HG02870 (cell line): ENCODE results near the gene SHISA6.

Experiments
- ATAC-seq: cut with Tn5 transposase; IDR thresholded peaks from one replicate; pipeline ENCODE4 v1.9.1; 2021; ENCODE audit warnings: mild to moderate bottlenecking, moderate library complexity; ENCODE audit not compliant: unreplicated experiment

Gene SHISA6

DNA sequence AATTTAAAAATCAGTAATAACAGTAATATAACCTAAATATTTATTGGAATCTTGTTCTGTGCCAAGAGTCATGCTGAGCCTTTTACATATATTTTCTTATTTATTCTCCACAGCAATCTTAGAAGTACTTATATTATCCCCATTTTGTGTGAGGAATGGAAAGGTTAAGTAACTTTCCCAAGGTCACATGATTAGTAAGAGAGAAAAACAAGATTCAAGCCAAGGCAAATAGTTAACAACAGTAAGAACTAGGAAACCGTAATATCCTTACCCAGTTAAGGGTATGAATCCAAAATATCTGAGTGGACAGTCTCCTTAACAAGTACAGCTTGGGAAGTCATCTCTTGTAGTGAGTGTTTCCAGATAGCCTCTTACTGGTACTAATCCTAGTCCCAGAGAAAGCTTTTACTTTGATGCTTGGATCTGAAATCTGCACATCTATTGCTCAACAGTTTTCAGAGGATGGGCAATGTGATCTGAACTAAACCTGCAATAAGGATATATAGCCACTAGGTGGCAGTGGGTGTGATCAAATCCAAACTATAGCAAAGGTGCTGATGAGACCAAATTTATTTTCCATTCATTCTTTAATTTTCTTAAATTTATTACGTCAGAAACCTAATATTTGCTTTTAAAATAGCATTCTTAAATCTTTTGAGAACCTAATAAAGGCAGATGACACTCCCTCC, 23.3 kb downstream of the SHISA6 start:
- no peak for ATAC-seq

DNA sequence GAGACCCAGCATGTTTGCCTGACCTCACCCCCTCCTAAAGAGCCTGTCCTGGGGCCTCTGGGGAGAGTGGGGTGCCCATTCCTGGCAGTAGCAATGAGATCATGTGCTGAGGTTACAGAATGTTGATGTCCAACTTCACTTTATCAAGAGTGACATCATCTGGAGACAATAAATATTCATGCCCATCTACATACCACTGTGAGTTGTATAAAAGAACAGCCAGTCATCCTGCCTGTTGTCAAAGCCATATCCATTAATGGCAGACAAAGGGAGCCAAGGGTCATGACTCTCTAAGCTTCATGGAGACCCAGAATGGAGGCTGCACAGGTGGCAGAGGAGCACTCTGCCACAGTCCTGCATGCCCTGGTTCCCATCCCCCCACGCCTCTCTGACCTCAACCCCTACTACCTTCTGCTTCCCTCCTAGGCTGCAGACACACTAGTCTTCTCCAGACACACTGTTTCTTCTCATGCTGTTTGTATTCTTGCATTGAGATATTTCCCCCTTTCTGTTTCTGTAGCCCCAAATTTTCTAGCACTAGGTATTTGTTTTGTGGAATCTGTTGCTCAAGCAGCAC, 27.1 kb downstream of the SHISA6 start:
- ATAC-seq = no peak

DNA sequence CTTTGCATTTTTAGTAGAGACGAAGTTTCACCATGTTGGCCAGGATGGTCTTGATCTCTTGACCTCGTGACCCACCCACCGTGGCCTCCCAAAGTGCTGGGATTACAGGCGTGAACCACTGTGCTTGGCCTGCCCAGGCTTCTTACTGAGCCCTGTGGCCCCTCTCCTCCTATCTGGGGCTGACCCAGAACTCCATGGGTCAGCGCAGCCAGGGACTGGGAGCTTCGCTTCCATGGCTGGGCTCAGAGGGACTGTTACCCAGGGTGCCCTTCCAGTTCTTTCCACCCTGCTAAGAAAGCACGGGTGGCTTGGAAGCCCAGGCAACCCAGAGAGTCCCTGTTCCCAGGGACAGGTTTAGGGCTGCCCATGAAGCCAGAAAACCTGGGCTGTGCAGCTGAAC, 28.2 kb downstream of the SHISA6 start:
- ATAC-seq = no peak

DNA sequence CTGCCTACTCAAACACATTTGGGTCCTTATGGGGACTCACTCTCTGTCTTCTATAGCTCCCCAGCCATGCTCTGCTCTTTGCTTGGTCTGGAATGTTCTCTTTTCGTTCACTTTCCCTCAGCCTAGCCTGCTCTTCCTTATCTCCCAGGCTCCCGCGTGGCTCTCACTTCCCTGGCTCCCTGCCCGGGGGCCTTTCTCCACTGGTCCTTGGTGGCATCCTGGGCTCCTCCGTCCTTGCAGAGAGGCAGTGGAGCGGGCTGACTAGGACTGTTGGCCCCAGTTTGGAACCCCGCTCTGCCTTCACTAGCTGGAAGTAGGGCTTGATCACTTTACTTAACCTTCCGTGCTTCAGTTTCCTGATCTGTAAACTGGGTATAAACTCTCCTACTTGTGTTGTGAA, 31.2 kb downstream of the SHISA6 start:
- ATAC-seq = no peak

DNA sequence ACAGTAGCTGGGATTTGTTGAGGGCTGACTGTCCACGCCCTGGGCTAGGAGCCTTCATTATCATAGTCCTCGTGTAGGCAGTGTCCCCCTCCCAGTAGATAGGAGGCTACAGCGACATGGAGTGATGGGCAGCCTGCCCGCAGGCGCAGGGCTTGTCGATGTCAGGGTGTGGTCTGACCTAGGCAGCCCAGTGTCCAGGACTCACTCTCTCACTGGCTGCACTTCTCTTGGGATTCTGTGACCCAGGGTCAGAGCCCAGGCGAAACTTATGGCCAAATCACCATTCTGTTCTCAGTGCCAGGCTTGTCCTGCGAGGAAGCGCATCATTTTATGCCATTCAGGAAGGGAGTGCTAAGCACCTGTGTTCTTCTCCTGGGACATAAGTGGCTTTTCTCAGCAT, 32.6 kb downstream of the SHISA6 start:
- ATAC-seq = no peak

DNA sequence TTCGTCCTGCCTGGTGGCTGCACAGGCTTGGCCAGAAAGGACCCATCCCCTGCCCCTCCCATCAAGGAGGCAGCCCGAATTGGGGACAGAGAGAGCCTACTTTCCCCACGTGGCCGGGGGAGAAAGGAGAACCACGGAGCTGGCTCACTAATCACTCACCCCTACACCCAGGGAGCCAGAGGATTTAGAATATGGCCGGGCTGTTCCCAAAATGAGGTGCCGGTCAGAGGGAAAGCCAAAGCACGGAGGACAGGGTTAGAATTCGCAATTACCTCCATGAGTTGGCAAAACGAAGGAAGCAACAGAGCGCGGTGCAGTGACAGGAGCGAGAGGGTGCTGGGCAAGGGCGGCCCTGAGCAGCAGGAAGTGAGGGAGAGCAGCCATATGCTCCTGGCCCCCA, 33.1 kb downstream of the SHISA6 start:
- no peak for ATAC-seq

DNA sequence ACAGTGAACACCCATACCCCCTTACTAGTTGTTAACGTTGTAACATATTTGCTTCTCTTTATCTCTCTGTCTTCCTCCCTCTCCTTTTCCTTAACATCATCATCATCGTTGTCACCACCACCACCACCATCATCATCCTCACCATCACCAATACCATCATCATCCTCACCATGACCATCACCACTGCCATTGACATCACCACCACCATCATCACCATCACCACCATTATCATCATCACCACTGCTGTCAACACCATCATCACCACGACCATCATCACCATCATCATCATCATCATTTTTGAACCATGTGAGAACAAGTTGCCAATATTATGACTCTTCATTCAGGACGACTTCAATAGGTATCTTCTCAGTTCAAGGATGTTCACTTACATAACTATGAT, 35.5 kb downstream of the SHISA6 start:
- ATAC-seq = no peak

DNA sequence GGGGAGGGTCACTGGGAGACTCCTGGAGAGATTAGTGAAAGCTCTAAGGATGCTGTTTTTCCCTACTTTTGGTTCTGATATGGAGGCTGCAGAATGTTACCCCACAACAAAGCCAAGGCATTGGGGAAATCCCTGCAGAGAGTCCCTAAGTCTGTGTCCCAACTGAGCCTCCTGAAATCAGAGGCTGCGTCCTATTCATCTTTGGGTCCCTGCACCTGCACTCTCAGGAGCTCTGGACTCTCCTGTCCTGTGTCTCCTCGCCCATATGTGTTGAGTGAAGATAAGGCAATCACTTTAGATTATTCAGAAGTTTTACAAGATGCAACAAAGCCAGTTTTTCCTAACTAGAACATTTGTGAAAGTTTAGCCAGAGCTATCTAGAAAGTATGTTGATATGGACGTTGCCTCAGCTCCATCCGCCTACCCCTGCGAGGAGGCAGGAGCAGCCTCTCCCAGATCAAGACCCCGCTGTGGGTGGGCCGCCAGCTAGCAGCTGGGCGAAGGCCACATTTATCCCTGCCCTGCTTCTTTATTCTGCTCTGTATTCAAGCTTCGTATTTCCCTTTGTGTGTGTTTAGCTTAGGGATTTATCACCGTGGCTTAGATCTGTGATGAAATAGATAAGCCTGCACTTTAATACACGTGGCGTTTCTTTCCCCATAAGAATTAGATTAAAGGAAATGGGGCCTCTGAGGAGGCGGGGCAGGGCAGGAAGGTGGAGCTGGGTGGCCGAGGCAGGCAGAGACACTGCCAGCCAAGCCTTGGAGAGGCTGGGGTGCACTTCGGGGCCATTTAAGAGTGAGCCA, 37.4 kb downstream of the SHISA6 start:
- no peak for ATAC-seq

DNA sequence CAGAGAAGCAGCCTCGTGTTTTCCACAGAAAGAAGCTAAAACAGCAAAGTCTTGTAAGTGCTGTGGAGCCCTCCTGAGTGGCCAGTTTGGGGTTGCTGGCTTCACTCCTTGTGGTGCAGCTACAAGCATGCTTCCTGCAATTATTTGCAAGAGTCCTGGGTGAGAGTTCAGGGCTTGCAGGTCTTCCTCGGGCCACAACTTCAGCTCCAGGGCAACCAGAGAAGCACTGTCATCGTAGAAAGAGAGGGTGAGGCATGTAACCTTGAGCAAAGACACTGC, 37.9 kb downstream of the SHISA6 start:
- no peak for ATAC-seq

DNA sequence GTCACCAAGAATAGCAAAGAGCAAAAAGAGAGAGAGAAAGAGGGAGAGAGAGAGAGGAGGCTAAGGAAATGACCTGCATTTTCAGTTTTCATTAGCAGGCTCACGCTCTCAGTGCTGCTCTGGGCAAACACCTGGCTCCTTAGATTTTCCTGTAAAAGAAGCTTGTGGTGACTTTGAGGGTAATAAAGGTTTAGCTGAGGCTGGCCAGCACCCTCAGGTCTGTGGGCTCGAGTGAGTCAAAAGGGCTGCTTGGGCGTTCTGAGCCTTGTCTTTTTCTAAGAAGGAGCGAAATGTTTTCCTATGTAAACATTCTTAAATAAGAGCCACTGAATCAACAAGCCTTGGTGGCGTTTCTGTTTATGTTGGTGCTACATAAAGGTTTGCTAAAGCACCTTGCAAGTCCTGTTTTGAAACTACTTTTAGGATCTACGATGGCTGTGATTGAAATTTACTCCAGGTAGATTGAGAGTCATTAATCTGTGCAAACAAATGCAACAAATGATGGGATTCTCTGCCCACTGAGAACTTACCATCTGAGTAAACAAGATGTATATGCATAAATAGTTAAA, 38.8 kb downstream of the SHISA6 start:
- ATAC-seq = no peak

DNA sequence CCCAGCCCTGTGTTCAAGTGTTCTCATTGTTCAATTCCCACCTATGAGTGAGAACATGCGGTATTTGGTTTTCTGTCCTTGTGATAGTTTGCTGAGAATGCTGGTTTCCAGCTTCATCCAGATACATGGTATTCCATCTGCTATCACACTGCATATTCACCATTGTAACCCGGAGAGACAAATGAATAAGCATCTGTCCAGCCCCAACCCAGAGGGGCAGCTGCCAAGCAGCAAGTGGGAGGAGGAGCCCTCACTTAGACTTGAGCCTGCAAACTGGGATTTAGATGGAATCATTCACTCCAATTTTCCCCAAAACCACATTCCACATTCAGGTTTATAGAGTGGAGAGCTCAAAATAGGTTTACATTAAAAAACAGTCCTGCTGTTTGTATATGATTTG, 41.6 kb downstream of the SHISA6 start:
- no peak for ATAC-seq

DNA sequence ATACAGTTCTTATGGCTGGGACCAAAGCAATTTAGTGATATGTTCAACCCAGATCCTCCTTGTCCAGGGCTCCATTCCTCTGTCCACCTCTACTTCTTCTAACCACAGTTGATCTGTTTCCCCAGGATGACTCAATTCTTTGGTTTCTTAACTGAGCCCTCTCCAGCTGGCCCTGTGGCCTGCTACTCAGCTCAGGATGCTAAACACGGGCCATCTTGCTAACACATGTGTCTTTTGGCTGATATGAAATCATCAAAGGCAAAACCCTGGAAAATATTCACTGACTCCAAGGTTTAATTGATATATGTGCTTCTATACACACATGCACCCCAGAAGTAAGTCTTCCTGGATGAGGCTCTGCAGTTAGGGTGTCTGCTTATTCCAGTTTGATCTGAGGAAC, 43.8 kb downstream of the SHISA6 start:
- no peak for ATAC-seq

DNA sequence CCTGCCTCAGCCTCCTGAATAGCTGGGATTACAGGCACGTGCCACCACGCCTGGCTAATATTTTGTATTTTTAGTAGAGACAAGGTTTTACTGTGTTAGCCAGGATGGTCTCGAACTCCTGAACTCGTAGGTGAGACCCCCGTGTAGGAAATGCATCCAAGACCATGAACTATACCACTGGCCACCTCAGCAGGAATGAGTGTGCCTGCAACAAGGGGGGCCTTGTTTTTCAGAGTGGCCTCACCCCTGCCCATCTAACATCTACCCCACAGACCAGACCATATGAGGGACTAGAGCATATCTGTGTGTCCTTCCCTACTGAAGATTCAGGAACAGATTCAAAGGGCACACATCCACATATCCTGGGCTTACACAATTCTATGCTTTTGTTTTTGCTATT, 44.9 kb downstream of the SHISA6 start:
- ATAC-seq = no peak

DNA sequence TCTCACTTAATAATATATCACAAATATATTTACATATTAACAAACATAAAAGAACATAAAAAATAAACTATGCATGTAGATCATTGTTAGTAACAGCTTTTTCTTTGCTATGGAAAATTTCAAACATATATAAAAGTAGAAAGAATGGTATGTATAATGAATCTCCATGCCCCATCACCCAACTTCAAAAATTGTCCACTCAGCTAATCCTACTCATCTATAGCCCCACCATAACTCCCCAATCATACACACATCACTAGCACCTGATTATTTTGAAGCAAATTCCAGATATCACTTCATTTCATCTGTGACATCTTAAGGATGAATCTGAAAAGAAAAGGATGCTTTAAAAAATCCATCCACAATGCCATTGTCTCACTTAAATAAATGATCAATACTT, 46.8 kb downstream of the SHISA6 start:
- ATAC-seq = no peak

DNA sequence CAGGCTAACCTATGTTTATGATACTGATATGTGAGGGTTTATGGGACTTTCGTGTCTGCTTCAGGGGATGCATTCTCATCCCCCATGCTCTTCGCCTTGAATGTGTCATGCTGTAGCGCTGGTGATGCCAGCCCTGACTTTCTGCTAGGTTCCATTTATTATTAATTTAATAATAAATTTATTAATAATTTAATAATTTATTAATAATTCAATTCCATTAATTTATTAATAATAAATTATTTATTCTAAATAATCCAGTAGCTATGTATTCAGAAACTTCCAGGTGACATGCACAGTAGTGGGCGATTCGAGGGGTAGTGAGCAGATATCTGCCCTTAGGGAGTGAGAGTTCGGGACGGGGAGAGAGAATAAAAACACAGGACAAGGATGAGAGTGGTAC, 49.8 kb downstream of the SHISA6 start:
- ATAC-seq = no peak

DNA sequence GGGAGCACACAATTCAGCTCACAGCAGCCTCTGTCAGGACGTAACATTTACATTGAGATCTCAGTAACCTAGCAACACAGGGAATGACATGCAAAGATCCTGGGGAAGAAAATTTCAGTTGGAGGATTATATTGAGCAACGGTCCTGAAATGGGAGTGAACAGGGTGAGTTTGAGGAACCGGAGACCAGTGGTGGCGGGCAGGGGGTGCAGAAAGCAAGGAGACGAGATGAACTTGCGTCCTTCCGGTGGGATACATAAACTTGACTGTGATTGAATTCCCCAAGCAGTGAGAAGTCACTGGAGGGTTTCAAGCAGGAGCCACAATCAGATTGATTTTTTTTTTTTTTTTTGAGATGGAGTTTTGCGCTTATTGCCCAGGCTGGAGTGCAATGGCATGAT, 51.5 kb downstream of the SHISA6 start:
- no peak for ATAC-seq

DNA sequence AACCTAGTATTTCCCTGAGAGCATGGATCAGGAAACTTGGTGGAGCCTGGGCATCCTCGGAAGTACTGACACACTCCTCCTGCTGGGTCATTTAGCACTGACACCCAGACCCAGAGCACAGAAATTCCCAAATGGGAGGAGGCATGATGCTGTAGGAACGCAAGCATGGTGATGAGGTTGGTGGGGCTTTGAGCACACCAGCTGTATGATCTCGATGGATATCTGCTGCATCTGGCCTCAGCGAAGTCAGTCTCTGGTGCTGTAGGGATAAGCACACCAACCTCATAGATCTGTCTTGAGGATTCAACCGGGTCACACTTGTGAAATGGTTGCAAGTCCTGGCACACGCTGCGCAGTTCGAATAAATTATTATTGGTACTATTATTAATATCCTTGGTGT, 52.5 kb downstream of the SHISA6 start:
- no peak for ATAC-seq

DNA sequence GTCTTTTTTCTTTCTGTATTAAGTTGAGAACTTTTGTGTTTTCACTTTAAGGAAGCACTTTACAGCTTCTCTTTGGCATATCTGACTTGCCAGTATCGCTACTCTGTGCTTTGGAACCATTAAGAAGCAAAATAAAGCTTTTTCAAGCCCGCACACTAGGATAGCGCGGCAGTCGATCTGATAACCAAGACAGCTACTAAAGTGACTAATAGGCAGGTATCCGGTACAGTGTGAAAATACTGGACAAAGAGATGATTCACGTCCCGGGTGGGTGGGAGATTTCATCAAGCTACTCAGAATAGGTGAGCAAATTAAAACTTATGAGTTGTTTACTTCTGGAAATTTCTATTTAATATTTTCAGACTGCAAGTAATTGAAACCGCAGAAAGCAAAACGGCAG, 53.8 kb downstream of the SHISA6 start:
- no peak for ATAC-seq

DNA sequence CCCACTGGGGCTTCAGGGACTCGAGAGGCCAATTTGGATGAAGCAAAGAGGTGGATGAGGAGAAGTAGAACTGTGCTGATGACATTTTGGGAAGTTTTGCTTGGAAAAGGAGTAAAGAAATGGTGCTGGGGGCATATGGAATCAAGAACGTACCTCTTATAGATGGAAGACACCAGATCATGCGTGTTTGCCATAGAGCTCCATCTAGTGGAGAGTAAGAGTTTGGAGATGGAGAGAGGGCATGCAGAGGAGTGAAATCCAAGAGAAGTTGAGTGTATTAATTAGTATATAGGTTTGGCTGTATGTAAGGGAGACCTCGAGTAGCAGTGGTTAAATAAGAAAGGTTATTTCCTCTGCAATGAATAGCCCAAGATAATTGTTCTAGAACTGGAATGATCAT, 56.0 kb downstream of the SHISA6 start:
- no peak for ATAC-seq

DNA sequence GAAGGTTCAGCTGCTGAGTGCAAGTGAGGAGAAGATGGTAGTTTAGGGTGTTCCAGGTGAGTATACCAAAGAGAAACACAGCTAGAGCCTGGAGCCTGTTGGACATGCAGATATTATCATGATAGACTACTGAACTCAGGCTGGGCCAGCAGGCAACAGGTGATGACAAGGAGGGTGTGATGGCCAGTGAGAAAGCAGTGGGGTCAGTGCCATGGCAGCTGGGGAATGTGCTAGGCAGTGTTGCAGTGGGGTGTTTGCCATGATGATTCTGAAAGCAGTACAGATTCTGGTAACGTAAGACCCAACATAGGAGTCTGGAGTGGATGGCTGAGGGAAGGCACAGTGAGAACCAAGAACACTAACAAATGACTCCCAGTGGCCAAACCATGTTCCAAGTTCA, 57.4 kb downstream of the SHISA6 start:
- ATAC-seq = no peak

DNA sequence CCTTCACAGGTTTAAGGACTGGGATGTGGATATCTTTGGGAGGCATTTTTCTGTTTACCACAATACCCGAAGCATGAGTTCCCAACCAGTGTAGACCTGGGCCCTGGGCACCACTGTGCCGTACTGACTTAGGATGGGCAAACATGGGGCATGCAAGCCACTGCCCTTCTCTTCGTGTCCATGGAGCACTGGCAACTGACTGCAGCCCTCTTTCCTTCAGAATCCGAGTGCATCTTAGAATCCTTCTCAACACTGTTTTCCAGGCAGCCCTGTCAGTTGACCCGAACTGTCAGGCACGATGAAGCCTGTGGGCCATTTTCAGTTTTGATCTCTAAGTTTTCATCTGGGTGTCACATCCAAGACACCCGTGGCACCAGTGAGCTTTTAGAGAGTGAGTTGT, 59.2 kb downstream of the SHISA6 start:
- ATAC-seq = no peak

DNA sequence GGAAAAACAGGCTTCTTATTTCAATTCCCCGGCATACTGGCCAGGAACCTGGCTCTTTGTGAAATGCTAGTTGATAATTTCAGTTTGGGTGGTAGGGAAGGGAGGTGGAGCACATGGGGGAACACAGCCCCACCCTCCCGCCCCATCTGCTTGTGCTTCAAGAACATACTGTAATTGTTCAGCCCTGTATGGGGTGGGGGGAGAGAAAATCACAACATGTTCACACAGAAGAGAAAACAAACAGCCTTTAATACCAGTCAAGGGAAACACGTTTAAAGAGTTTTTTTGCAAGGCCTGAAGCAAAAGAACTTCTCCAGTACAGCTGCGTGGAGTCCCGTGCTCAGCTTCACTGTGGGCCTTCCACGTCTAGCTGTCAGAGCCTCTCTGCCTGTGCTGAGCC, 59.7 kb downstream of the SHISA6 start:
- ATAC-seq = no peak
